Left colon (tissue), 2 donors: ENCODE data around the gene FAM120AOS. TPM values are rescaled to one million over a fixed set of nuclear protein-coding genes. Genes with fewer than 3 reads are reported as not detected.

Experiments
- ATAC-seq: fragments of 200-7000 bp; cut with Tn5 transposase; one replicate; pipeline ENCODE4 v1.9.1; 2020; ENCODE audit warnings: mild to moderate bottlenecking, moderate library complexity
- DNase-seq, 2 donors: peaks; one replicate each; pipeline ENCODE4 v3.0.0-alpha.2; 2020
- intact Hi-C, 2 donors: fragments of 100-400 bp; cut with DNase I in 1 of 2; cut with micrococcal nuclease in 1 of 2; formaldehyde crosslinking; loops; one replicate each; pipeline versions ENCODE4 v1.11.2 to v1.14.0; 2022; cut with DNase I, micrococcal nuclease
- total RNA-seq, 2 donors: library from RNA; stranded (reverse); fragmentation: NEBNext Ultra II Directional; extraction: Animal tissue kit (Norgen Biotek cat#: 25700); gene quantifications; one replicate each; pipeline ENCODE4 v1.2.1, GENCODE V29; 2021
- donor health status: DM: no; HTN: no; CAD: no.
- donor health status: DM: yes; HTN: yes; CAD: no.

The FAM120AOS gene
- total RNA-seq, 2 donors from 2014 or later: 65.8 to 93.3 TPM

- intact Hi-C loops: no loop called here
- ATAC-seq (no peak), DNase-seq (no peak)
These were observed 36.7 kb downstream of the FAM120AOS start for GRCh38 chr9:93416530-93417235.

GRCh38 chr9:93415176-93415690 lies 38.1 kb downstream of the FAM120AOS start:
- DNase-seq (no peak), ATAC-seq (no peak)
- intact Hi-C loops: no loop called here

GRCh38 chr9:93413530-93413929 lies 39.9 kb downstream of the FAM120AOS start:
- no peak for DNase-seq
- no peak for ATAC-seq
- intact Hi-C loops: no loop called here

- DNase-seq (no peak), ATAC-seq (no peak)
- intact Hi-C loops: no loop called here
These were observed 47.0 kb downstream of the FAM120AOS start for GRCh38 chr9:93406371-93406770.

DNA sequence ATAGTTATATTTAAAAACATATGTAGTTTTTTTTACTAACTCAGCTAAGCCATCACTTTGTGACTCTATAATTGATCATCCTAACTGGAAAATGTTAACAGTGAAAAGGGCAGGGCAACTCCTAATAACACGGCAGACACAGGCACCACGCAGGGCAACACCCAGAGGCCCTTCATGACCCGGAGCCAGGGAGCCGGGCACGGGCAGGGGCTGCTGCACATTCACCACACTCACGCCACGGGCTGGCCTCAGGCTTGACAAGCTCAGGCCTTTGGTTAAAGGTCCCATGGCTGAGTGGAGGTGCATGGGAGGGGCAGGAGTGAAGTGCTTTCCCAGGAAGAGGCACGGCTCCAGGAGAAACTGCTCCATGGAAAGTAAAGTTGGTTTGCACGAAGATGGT lies 54.9 kb downstream of the FAM120AOS start:
- intact Hi-C loops: no loop called here
- DNase-seq: no peak
- ATAC-seq: no peak

- DNase-seq (no peak), ATAC-seq (no peak)
- intact Hi-C loops: no loop called here
These were observed 55.6 kb downstream of the FAM120AOS start for GRCh38 chr9:93397661-93398373.

Other genes with a start within 250 kb of the FAM120AOS start
- gene FAM120A, start 1.9 kb downstream of the FAM120AOS start, total RNA-seq: 100 to 1,000 TPM; 179 to 214 TPM
- gene PHF2, start 123.0 kb upstream of the FAM120AOS start, total RNA-seq: 10 to 100 TPM; 21.3 to 22.9 TPM